Globus pallidus (tissue), 1 donor: ENCODE results near the gene CHAF1A.

Experiments
- DNase-seq: peaks from one replicate; pipeline ENCODE4 v3.0.0-alpha.2; 2015; ENCODE audit warnings: low spot score

The CHAF1A gene

GRCh38 chr19:4456843-4457653, 54.6 kb downstream of the CHAF1A start:
- DNase-seq = no peak

- DNase-seq = peak; percentile 96
Measured at GRCh38 chr19:4457654-4458395, 55.4 kb downstream of the CHAF1A start, which contains the start of gene UBXN6. UBXN6 (minus strand) TSS chr19:4457794; CDS start chr19:4457697, 97 bp downstream.

- no peak for DNase-seq
Measured at GRCh38 chr19:4464815-4465581, 62.6 kb downstream of the CHAF1A start.

GRCh38 chr19:4467835-4468234, 65.4 kb downstream of the CHAF1A start:
- DNase-seq = no peak

- DNase-seq = peak; percentile 100
Measured at GRCh38 chr19:4471403-4472173, 69.1 kb downstream of the CHAF1A start.

- no peak for DNase-seq
Measured at GRCh38 chr19:4472174-4472974, 69.9 kb downstream of the CHAF1A start, which contains the start of gene HDGFL2. HDGFL2 (plus strand) TSS chr19:4472297; CDS start chr19:4472351, 54 bp downstream.

- no peak for DNase-seq
Measured at GRCh38 chr19:4473011-4473762, 70.7 kb downstream of the CHAF1A start.

GRCh38 chr19:4473763-4474513, 71.5 kb downstream of the CHAF1A start:
- DNase-seq = no peak

- DNase-seq = peak; percentile 45
Measured at GRCh38 chr19:4474514-4475022, 72.1 kb downstream of the CHAF1A start.

- DNase-seq = no peak
Measured at GRCh38 chr19:4477034-4477801, 74.8 kb downstream of the CHAF1A start.

- no peak for DNase-seq
Measured at GRCh38 chr19:4482721-4483364, 80.4 kb downstream of the CHAF1A start.

GRCh38 chr19:4483385-4483784, 80.9 kb downstream of the CHAF1A start:
- no peak for DNase-seq

GRCh38 chr19:4487572-4487971, 85.1 kb downstream of the CHAF1A start:
- DNase-seq = no peak

GRCh38 chr19:4488496-4488895, 86.1 kb downstream of the CHAF1A start:
- no peak for DNase-seq

- no peak for DNase-seq
Measured at GRCh38 chr19:4491446-4491845, 89.0 kb downstream of the CHAF1A start.

GRCh38 chr19:4492337-4493103, 90.1 kb downstream of the CHAF1A start:
- DNase-seq = no peak
